CD4-positive, alpha-beta T cell treated with Interferon alpha-2 for 1 hour (primary cell): ENCODE results near the gene CUX1.
"Not testable (repeated sequence)": the region's sequence is repeated elsewhere in the genome, so short reads cannot be mapped to it uniquely, and the experiment has no call there.

Source experiments
- DNase-seq, 2 donors: peaks; one replicate each; pipeline ENCODE4 v3.0.0-alpha.2; 2020 to 2022

The CUX1 gene

GRCh38 chr7:101989101-101989500, 171.7 kb downstream of the CUX1 start:
- DNase-seq: no peak

DNA sequence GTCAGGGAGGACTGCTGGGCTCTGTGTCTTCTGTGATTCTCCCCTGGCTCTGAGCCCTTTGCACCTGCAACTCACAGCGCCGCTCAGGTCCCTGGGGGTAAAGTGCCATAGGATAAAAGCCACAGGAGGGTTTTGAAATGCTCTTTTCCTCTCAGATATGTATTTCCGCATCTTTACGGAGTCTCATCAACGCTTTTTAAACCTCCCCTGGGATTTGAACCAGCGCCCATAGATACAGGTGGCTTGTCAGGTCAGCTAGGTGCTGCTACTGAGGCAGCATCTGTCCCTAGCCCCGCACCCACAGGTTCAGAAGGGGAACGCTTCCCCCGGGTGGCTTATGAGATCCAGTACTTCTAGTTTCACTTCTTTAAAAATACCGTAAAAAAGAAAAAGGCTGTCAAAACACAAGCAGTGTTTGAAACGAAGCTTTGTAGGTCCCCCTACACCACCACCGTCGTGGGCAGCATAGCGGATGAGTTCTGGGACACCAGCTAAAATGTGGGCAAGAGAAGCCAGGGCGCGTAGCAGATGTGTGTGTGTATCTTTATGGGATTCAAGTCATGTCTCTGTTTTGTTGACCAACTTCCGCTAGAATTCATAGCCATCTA, 173.5 kb downstream of the CUX1 start:
- peak in 1 of 2 donors; percentile 57 for DNase-seq

- no peak for DNase-seq
These were observed 174.4 kb downstream of the CUX1 start for GRCh38 chr7:101991860-101992259.

DNA sequence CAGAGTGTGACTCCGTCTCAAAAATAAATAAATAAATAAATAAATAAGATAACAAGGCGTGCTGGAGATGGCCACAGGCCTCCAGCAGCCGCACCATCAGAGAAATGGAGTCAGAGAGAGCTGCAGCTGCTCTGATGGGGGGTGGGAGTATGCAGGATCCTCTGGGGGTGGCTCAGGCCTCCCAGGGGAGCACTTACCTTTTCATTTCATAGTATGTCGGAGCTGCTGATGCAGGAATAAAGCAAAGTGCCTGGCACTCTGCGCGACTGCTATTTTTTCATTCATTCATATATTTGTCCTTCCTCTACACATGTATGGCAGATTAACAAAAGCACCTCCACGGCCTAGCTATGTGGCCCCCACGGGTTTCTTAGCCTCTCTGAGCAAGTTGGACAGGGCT, 175.9 kb downstream of the CUX1 start:
- no peak for DNase-seq

DNA sequence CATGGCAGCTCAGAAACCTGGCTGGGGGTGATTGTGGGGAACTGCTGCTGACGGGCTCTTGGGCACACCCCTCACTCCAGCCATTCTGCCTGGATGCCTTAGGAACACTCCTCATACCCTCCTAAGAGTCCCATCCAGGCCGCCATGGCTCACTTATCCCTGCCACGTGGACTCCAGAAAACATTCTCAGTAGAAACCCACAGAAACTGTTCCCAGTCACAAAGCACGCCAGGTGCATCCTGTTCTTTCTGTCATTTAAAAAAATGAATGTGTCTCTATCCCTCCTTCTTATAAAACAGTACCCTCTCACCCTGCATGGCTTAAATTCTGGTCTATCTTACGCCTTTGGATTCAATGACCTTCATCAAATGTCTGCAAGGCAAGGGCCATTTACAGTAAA, 177.7 kb downstream of the CUX1 start:
- no peak for DNase-seq

DNA sequence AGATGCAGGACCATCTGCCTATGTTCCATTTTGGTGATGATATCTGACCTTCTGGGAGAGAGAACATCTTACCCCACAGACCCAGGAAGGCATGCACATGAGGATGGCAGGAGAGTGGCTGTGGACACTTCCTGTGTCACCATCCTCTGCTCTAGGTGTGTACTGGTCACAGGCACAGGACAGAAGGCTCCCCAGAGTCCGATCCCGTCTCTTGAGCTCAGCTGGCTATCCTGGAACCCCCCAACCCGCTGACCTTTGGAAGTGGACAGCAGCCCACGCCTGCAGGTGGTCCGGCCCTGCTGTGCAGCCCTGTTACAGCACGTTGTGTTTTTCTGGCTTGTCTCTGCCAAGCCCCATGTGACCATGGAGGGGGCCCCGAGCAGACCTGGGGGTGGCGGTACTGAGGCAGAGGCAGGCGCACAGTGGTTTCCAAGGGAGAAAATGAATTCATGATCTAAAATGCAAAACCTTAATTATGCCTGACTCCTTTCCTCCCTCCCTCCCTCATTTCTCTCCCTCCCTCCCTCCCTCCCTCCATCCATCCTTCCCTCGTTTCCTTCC, 178.8 kb downstream of the CUX1 start:
- no peak for DNase-seq

- DNase-seq: no peak
These were observed 179.4 kb downstream of the CUX1 start for GRCh38 chr7:101996876-101997275.

GRCh38 chr7:101998029-101998905, 180.8 kb downstream of the CUX1 start:
- DNase-seq: no peak

DNA sequence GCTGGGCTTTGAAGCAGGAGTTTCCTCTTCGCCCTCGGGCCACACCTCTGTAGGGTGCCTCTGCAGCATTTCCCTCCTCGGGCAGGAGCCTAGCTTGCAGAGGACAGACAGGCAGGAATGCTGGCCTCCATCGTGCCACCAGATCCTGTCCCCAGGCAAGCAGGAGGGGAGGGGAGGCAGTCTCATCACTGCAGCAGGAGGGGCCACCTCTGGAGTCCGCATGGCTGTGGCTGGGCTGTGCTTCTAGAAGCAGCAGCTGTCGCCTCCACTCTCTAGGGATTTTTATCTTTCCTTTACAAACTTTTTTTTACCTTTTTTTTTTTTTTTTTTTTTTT, 181.4 kb downstream of the CUX1 start:
- no peak for DNase-seq

GRCh38 chr7:101999393-101999792, 182.0 kb downstream of the CUX1 start:
- DNase-seq: no peak

- DNase-seq: no peak
These were observed 182.7 kb downstream of the CUX1 start for GRCh38 chr7:102000123-102000522.

DNA sequence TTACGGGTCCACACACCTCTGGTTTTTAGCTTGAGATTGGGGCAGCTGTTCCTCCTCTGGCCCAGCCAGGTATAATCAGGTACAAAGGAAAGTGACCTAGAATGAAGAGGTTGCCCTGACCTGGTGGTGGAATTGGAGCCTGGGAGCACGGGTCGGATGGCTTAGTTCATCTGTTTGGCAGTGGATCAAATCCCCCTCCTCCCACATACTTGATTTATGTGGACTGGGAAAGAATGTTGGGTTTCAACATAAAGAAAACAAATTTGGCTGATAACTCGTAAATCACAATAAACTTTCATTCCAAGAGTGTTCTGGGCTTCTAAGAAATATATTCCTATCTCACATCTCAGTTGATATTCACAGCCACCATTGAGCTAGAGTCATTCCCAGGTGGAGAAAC, 186.8 kb downstream of the CUX1 start:
- DNase-seq: no peak

DNA sequence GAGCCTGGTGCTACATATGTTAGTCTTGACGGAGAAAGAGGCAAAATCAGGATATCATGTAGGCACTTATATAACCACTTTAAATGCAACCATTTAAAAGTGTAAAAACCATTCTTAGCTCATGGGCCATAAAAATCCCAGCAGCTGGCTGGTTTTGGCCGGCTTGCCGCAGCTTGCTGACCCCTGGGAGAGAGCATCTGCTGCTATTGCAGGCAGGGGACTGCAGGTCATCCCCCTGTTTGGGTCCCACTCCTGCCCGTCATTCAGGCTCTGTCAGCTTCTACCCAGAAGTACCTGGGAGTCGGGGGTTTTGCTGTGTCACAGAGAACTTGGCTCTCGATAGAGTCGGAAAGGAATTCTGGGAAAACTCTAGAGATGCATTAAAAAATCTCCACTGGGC, 187.4 kb downstream of the CUX1 start:
- DNase-seq: no peak

GRCh38 chr7:102005933-102006480, 188.6 kb downstream of the CUX1 start:
- no peak for DNase-seq

GRCh38 chr7:102006695-102007094, 189.3 kb downstream of the CUX1 start:
- no peak for DNase-seq

DNA sequence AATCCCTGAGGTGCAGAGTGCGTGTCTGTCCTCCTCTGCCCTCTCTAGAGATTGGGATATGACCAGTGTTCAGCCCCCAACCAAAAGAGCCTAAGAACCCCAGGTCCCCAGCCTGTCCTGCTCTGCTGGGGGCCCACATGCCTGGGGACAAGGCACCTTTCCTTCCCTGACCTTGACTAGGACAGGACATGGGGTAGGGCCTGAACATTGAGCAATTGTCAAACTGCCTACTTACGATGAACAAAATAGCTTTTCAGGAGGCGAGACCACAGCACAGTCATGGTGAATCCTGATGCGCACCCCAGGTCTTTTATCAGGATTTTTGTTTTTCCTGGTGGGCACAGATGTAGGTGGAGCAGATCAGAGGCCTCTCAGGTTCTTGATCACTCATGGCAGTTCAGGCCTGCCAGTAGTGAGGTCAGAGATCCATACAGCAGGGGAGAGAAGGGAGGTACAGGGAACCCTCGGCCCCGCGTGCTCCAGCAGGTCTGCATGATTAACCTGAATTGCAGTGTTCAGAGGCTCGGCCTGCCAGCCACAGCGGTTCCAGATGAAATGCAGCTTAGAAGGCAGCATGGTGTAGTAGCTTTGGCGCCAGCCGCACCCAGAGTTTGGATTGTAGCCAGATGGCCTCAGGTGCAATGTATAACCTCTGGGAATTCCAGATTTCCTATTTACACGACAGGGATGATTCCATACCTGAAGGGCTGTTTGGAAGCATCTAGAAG, 191.3 kb downstream of the CUX1 start:
- DNase-seq: no peak

DNA sequence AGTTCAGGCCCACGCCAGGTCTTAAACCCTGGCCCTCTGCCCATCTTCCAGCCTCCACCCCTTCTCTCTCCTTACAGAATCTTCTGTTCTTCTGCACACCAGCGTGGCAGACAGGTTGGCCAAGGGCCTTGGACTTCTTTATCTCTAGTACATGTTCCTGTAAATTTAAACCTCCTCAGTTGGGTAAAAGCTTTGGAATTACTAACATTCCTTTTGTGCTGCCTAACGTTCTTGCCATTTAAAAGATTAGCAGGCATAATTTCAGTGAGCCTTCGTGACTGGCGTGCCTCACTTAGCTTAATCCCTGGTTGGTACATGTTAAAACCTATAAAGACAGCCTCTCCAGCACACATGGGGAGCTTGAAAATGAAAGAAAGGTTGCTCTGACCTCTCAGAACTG, 192.2 kb downstream of the CUX1 start:
- no peak for DNase-seq

DNA sequence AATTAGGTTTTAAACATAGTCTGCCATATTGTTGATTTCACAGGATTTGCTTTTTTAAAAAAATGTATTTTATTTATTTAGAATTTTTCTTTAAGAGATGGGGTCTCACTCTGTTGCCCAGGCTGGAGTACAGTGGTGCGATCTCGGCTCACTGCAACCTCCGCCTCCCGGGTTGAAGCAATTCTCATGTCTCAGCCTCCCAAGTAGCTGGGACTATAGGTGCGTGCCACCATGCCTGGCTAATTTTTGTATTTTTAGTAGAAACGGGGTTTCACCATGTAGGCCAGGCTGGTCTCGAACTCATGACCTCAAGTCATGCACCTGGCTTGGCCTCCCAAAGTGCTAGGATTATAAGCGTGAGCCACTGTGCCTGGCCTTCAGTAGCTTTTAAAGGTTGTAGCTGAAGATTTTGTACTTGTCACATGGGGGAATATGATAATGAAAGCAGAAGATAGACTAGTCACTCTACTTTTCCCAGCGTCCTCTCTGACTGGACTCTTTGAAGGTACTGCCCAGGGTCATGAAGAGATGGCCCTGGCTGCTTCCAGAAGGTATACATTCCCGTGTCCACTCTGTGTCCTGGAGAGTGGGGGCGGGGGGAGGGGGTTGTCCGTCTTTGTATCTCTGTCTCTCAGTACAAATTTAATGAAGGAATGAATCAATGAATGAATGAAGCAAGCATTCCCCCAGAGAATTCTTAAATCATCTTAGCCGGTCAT, 194.8 kb downstream of the CUX1 start:
- not testable (repeated sequence) for DNase-seq

- no peak for DNase-seq
These were observed 195.6 kb downstream of the CUX1 start for GRCh38 chr7:102012941-102013461.

GRCh38 chr7:102018876-102019275, 201.4 kb downstream of the CUX1 start:
- DNase-seq: no peak

DNA sequence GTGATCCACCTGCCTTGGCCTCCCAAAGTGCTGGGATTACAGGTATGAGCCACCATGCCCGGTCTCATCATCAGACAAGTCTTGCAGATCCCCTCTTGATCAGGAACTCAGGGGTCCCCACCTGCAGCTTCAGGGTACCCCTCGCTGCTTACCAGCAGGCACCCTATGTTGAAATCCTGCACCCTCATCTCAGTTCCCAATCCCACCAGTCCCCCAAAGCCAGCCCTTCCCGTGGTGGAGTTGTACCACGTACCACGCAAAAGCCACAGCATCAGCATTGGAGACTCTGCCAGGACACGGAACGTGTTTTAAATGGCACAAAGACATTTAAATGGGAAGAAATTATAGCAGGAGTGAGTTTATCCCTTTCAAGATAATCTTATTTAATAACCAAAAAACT, 202.0 kb downstream of the CUX1 start:
- DNase-seq: no peak

GRCh38 chr7:102021841-102022618, 204.6 kb downstream of the CUX1 start:
- no peak for DNase-seq
